ENCODE data around the gene FOXO6. TPM values are rescaled to one million over a fixed set of nuclear protein-coding genes. Genes with fewer than 3 reads are reported as not detected.

FOXO6 gene
- total RNA-seq, 2 donors from 2014 or later, result not detected

DNA sequence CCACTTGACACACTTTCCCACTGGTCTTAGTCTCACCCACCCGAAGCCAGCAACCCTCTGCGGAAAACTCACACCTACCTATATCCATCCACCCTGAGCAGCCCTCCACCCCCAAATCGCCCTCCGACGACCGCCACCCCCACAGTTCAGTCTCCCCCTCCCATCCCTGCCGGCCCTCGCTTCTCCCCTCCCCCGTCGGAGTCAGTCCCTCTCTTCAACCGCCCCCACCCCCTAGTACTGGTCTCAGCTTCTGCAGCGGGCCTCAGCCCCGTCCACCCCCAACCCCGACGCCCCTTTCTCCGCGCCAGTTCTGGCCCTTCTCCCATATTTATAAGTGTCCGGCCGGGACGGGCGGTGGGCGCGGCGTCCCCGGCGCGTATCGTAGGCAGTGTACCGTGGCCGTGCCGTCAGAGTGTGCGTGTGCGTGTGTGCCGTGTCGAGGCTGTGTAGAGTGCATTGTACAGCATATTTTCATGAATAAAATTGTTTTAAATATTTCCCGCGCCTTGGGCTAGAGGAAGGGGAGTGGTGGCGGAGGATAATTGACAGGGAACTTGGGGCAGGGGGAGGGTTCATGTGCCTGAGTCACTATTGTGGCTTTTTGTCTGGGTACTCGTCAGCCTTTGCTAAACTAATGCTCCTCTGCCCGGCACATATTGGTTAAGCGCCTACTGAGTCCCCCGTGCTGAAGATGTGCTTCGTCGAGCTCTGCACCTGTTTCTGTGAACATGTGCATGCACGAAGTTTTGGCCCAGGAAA lies 22.0 kb downstream of the FOXO6 start:
- no peak overlapping the region for H3K27ac Mint-ChIP-seq
- peak in 1 of 2 donors; percentile 43 for ATAC-seq
- peaks cover 31 to 35% of the 10 kb centered on the region in 2 donors for H3K27me3 Mint-ChIP-seq

DNA sequence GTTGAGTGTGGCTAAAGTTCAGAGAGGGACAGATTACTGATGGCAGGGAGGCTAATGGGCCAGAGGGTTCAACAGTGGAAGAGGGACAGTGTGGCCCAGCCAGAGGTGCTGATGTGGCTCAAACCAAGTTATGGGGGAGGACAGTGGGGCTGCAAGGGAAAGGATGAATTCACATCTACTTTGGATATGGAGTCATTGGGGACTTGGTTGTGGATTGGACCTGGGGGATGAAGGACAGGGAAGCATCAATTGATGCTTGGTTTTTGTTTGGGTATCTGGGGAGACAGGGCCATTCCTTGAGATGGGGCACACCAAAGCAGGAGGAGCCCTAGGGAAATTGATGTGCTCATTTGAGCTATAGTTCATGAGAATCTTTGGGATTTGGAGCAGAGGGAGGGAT lies 23.3 kb downstream of the FOXO6 start:
- no peak overlapping the region for H3K27ac Mint-ChIP-seq
- no peak overlapping the region for H3K4me3 Mint-ChIP-seq
- H3K36me3 Mint-ChIP-seq, result no peaks in the 10 kb centered on the region
- H3K4me1 Mint-ChIP-seq (ENCODE audit: low read depth in 2 of 2), result peaks cover 11 to 14% of the 10 kb centered on the region in 2 donors
- H3K27me3 Mint-ChIP-seq, result peaks cover 31 to 35% of the 10 kb centered on the region in 2 donors
- ATAC-seq (no peak), DNase-seq (ENCODE audit: low spot score) (no peak)
- H3K9me3 Mint-ChIP-seq, result no peaks in the 10 kb centered on the region

More for the DNA sequence above, 22.0 kb downstream of the FOXO6 start:
- Mint-ChIP-seq H3K4me3 (peak overlapping the region; percentile 47), H3K4me1 (ENCODE audit: low read depth in 2 of 2) (peaks cover 11 to 14% of the 10 kb centered on the region in 2 donors), H3K9me3 (no peaks in the 10 kb centered on the region), H3K36me3 (no peaks in the 10 kb centered on the region)
- no peak for DNase-seq (ENCODE audit: low spot score)

DNA sequence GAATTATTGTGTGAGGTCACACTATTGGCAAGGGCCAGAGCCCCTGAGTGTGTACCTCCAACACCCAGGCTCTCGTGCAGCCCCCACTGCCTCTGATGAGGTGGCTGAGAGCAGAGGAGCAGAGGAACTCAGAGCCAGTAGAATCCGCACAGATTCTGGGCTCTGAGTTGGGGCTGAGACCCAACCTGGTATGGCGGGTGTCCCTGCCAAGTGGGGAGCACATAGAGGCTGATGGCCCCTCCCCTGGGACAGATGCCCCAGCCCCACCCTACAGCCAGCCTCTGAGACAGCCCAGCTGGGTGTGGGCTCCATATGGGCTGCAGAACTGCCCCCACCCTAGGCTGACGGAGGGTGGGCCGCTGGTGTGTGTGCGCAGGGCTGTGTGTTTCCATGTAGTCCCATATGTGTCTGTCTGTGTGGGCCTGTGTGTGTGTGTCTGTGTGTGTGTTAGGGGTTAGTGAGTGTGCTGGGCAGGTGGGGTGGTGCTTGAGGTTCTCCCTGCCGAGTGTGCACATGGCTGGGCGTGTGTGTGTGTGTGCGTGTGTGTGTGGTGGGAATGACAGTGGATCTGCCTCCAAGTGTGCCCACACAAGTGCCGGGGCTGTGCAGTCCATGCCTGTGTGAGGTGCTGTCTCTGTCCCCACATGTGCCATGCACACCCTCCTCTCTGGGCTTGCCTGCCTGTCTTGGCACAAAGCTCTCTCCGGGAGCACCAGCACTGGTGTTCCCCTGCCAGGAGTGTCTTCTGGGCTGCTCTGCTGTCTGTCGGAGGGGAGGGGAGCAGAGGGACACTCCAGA lies 24.4 kb downstream of the FOXO6 start:
- peaks cover 7 to 10% of the 10 kb centered on the region in 2 donors for H3K4me1 Mint-ChIP-seq (ENCODE audit: low read depth in 2 of 2)
- no peak overlapping the region for H3K4me3 Mint-ChIP-seq
- no peaks in the 10 kb centered on the region for H3K9me3 Mint-ChIP-seq
- ATAC-seq (no peak), DNase-seq (ENCODE audit: low spot score) (no peak)
- peaks cover 29 to 35% of the 10 kb centered on the region in 2 donors for H3K27me3 Mint-ChIP-seq
- no peaks in the 10 kb centered on the region for H3K36me3 Mint-ChIP-seq
- no peak overlapping the region for H3K27ac Mint-ChIP-seq

- no peak overlapping the region for H3K4me3 Mint-ChIP-seq
- no peak for DNase-seq (ENCODE audit: low spot score)
- H3K9me3 Mint-ChIP-seq, result no peaks in the 10 kb centered on the region
Measured at GRCh38 chr1:41386196-41386663, 25.0 kb downstream of the FOXO6 start.

DNA sequence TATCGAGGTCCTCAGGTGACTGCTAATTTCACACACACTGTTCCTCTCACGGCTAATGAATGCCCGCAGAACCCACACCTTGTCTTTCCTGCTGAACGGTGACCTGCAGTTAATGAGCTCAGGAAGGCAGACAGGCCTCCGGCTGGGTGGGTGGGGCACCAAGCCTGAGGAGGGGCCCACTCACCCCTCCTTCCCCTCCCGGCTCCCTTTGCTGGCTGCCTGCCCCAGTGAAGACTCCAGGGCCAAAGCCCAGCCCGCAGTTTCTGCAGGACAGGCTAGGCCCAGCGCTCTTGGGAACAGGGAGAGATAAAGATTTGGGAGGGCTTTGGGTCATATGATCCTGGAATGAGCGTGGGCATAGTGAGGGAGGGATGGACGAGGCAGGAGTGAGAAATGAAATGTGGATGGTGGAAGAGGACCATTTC lies 26.4 kb downstream of the FOXO6 start:
- no peak overlapping the region for H3K4me3 Mint-ChIP-seq
- no peak overlapping the region for H3K27ac Mint-ChIP-seq
- no peaks in the 10 kb centered on the region for H3K36me3 Mint-ChIP-seq
- peaks cover 7 to 10% of the 10 kb centered on the region in 2 donors for H3K4me1 Mint-ChIP-seq (ENCODE audit: low read depth in 2 of 2)
- peaks cover 29 to 35% of the 10 kb centered on the region in 2 donors for H3K27me3 Mint-ChIP-seq
- no peak for ATAC-seq
- no peaks in the 10 kb centered on the region for H3K9me3 Mint-ChIP-seq
- DNase-seq (ENCODE audit: low spot score), result no peak

More at GRCh38 chr1:41386196-41386663, 25.0 kb downstream of the FOXO6 start:
- ATAC-seq, result no peak
- Mint-ChIP-seq H3K4me1 (ENCODE audit: low read depth in 2 of 2) (peaks cover 7 to 10% of the 10 kb centered on the region in 2 donors), H3K36me3 (no peaks in the 10 kb centered on the region), H3K27me3 (peaks cover 29 to 35% of the 10 kb centered on the region in 2 donors), H3K27ac (no peak overlapping the region)

DNA sequence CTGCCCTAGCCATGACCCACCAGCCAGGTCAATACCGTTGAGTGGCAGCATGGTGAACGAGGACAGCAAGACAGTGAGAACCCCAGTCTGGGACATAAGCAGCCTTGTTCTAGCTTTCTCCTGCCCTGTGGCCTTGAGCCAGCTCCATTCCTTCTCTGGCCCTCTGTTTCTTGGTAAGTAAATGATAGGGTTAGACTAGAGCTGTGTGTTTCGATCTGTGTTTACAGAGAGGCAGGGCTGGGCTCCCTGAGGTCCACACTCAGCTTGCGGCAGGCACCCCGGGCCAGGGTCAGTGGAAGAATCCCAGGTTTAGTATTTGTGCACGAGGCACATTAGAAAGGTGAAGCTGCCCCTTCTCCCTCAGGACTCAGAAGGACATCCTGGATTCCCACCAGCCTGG lies 27.3 kb downstream of the FOXO6 start:
- no peak for DNase-seq (ENCODE audit: low spot score)
- H3K4me1 Mint-ChIP-seq (ENCODE audit: low read depth in 2 of 2), result peaks cover 3% of the 10 kb centered on the region in 2 donors
- no peaks in the 10 kb centered on the region for H3K36me3 Mint-ChIP-seq
- no peak overlapping the region for H3K4me3 Mint-ChIP-seq
- H3K27me3 Mint-ChIP-seq, result peaks cover 26 to 29% of the 10 kb centered on the region in 2 donors
- no peak overlapping the region for H3K27ac Mint-ChIP-seq
- no peaks in the 10 kb centered on the region for H3K9me3 Mint-ChIP-seq
- ATAC-seq, result no peak

DNA sequence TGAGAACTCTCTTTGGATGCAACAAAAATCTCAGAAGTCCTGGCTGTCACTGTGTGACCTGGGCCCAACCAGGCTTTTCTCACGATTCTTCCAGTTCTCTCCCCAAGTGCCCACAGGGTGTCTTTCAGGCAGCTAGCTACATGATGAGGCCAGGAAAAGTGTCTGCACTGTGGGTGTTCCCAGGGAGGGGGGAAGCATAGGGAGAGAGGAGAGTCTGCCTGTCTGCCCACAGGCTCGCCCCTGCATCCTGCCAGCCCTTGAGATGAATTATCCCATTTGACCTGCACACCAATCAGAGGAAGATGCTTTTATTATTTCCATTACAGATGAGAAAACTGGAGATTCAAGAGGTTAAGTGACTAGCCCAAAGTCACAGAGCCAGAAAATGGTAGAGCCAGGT lies 27.8 kb downstream of the FOXO6 start:
- peaks cover 0 to under 1% of the 10 kb centered on the region in 2 donors for H3K4me1 Mint-ChIP-seq (ENCODE audit: low read depth in 2 of 2)
- H3K27ac Mint-ChIP-seq, result no peak overlapping the region
- DNase-seq (ENCODE audit: low spot score) (no peak), ATAC-seq (no peak)
- H3K36me3 Mint-ChIP-seq, result no peaks in the 10 kb centered on the region
- H3K4me3 Mint-ChIP-seq, result no peak overlapping the region
- H3K27me3 Mint-ChIP-seq, result peaks cover 22 to 24% of the 10 kb centered on the region in 2 donors
- H3K9me3 Mint-ChIP-seq, result no peaks in the 10 kb centered on the region

DNA sequence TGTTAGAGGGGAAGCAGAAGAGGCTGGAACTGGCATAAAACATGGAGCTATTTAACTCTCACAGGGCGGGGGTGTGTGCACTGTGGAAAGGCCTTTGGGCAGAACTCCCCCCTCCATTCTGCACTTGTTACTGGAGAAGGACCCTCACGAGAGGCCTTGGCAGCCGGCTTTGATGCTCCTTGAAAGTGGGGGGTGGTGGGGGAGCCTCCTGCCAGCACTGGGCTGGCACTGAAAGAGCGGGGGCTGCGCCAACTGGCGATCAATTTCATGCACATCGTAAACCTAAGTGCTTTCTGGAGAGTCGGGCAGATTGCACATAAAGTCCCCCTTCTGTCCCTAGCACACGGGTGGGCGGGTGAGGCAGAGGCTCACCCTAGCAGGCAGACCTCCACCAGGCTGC lies 28.9 kb downstream of the FOXO6 start:
- Mint-ChIP-seq H3K9me3 (no peaks in the 10 kb centered on the region), H3K27me3 (peaks cover 12 to 13% of the 10 kb centered on the region in 2 donors), H3K36me3 (no peaks in the 10 kb centered on the region), H3K4me1 (ENCODE audit: low read depth in 2 of 2) (peaks cover 2 to 4% of the 10 kb centered on the region in 2 donors), H3K4me3 (no peak overlapping the region), H3K27ac (no peak overlapping the region)
- DNase-seq (ENCODE audit: low spot score), result no peak
- no peak for ATAC-seq

DNA sequence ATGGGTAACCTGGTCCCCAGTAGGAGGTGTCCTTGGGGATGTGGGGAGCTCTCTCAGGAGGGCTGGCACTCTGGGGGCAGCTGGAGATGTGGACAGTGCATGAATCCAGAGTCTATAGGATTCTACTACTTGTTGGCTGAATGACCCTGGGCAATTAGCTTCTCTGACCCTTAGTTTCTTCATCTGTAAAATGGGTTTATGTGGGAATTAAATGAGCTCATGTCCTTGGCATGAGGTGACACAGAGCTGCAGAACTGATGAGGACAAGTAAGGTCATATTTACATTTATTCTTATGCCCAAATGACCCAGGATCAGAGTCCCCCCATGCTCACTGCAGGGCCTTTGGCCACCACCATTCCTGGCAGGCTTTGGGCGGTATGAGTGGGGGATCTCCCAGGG lies 29.3 kb downstream of the FOXO6 start:
- Mint-ChIP-seq H3K4me3 (no peak overlapping the region), H3K27me3 (peaks cover 11 to 13% of the 10 kb centered on the region in 2 donors), H3K27ac (no peak overlapping the region), H3K4me1 (ENCODE audit: low read depth in 2 of 2) (peaks cover 6 to 9% of the 10 kb centered on the region in 2 donors), H3K36me3 (no peaks in the 10 kb centered on the region), H3K9me3 (no peaks in the 10 kb centered on the region)
- DNase-seq (ENCODE audit: low spot score), result no peak
- no peak for ATAC-seq

DNA sequence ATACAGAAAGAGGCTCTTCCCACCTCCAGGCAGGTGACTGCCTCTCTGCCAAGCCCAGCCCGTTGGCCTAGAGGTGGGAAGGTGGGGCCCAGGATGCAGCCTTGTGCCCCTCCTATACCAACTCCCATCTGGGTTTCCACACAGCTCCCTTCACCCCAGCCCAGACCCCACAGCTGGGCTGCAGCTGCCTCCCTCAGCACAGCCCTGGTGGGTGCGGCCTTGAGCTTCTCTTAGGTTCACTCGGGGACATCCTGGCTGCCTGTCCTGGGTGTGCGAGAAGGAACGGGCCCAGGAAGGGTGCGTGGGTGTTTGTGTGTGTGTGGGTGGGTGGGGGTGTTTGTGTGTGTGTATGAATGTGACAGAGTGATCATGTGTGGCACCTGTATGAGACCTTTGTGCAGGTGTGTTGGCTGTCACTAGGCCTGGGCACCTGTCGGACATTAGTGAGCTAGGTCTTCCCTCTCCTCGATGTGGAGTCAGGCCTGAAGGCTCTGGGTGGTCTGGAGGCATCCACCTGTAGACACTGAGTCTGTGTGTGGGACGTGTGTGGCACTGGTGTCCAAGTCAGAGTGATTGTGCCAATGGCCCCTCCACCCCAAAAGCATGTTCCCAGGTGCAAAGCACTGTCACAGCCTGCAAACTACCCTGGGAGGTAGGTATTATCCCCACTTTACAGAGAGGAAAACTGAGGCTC lies 30.7 kb downstream of the FOXO6 start:
- no peak for ATAC-seq
- Mint-ChIP-seq H3K27me3 (peaks cover 12 to 21% of the 10 kb centered on the region in 2 donors), H3K4me3 (no peak overlapping the region), H3K4me1 (ENCODE audit: low read depth in 2 of 2) (peaks cover 14 to 17% of the 10 kb centered on the region in 2 donors), H3K27ac (no peak overlapping the region), H3K9me3 (no peaks in the 10 kb centered on the region), H3K36me3 (no peaks in the 10 kb centered on the region)
- no peak for DNase-seq (ENCODE audit: low spot score)

DNA sequence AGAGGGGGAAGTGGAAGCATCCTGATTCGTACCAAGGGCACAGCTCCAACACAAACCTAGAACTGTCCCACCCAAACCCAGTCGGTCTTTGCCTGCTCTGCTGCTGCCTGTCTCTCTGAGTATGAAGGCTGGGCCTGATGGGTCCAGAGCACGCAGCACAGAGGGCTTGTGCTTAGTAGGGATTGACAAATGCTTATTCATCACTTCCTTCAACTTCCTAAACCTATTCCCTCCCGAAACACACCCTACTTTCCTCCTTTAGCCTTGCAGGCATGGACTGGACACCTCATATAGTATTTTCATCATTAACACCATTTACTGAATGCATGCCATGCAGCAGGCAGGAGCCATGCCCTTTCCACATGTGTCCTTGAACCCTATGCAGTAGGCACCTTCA lies 31.3 kb downstream of the FOXO6 start:
- no peak for ATAC-seq
- Mint-ChIP-seq H3K4me1 (ENCODE audit: low read depth in 2 of 2) (peaks cover 14 to 17% of the 10 kb centered on the region in 2 donors), H3K36me3 (no peaks in the 10 kb centered on the region)

GRCh38 chr1:41393716-41394368 lies 32.6 kb downstream of the FOXO6 start:
- Mint-ChIP-seq H3K36me3 (no peaks in the 10 kb centered on the region), H3K4me1 (ENCODE audit: low read depth in 2 of 2) (peaks cover 14 to 17% of the 10 kb centered on the region in 2 donors), H3K4me3 (no peak overlapping the region), H3K9me3 (no peaks in the 10 kb centered on the region), H3K27ac (no peak overlapping the region), H3K27me3 (peaks cover 12 to 19% of the 10 kb centered on the region in 2 donors)
- DNase-seq (ENCODE audit: low spot score) (no peak), ATAC-seq (no peak)

More for the DNA sequence above, 31.3 kb downstream of the FOXO6 start:
- DNase-seq (ENCODE audit: low spot score), result no peak
- peaks cover 12 to 21% of the 10 kb centered on the region in 2 donors for H3K27me3 Mint-ChIP-seq
- no peaks in the 10 kb centered on the region for H3K9me3 Mint-ChIP-seq
- H3K4me3 Mint-ChIP-seq, result no peak overlapping the region
- no peak overlapping the region for H3K27ac Mint-ChIP-seq

GRCh38 chr1:41394369-41394744 lies 33.1 kb downstream of the FOXO6 start:
- H3K36me3 Mint-ChIP-seq, result no peaks in the 10 kb centered on the region
- no peak overlapping the region for H3K27ac Mint-ChIP-seq
- no peak overlapping the region for H3K4me3 Mint-ChIP-seq
- peaks cover 14 to 17% of the 10 kb centered on the region in 2 donors for H3K4me1 Mint-ChIP-seq (ENCODE audit: low read depth in 2 of 2)
- peaks cover 12 to 19% of the 10 kb centered on the region in 2 donors for H3K27me3 Mint-ChIP-seq
- DNase-seq (ENCODE audit: low spot score) (no peak), ATAC-seq (no peak)
- no peaks in the 10 kb centered on the region for H3K9me3 Mint-ChIP-seq

Measured in natural killer cell treated with Interleukin-12 subunit alpha and Interleukin-12 subunit beta and Interleukin-15 and Interleukin-18, amount 100 ng/mL, for 72 hours (primary cell).